Posterior cingulate gyrus (tissue), 11 donors: ENCODE measurements around the gene C1GALT1C1L.
"Not testable (repeated sequence)": the region's sequence is repeated elsewhere in the genome, so short reads cannot be mapped to it uniquely, and the experiment has no call there.

Experiments
- DNase-seq, 10 donors: peaks; one replicate each; pipeline versions ENCODE4 v3.0.0 to v3.0.0-alpha.2; 2020 to 2021; ENCODE audit warnings: mixed read lengths in 3 of 10
- intact Hi-C: fragments of 100-400 bp; cut with DNase I; formaldehyde crosslinking; loops from one replicate; pipeline ENCODE4 v1.15.1; 2023

The C1GALT1C1L gene

GRCh38 chr2:43657241-43657640 is 19.0 kb downstream of the C1GALT1C1L start:
- no peak for DNase-seq
- intact Hi-C loops: no loop called here

GRCh38 chr2:43653506-43653905 is 22.7 kb downstream of the C1GALT1C1L start:
- intact Hi-C loops: no loop called here
- no peak for DNase-seq

- intact Hi-C loops: no loop called here
- no peak for DNase-seq
These were observed 27.1 kb downstream of the C1GALT1C1L start for GRCh38 chr2:43648994-43649701.

- intact Hi-C loops: no loop called here
- DNase-seq: no peak
These were observed 32.5 kb downstream of the C1GALT1C1L start for GRCh38 chr2:43643680-43644079.

- intact Hi-C loops: no loop called here
- DNase-seq: no peak
These were observed 33.9 kb downstream of the C1GALT1C1L start for GRCh38 chr2:43642363-43642762.

- intact Hi-C loops: loop anchor here (10.0 kb wide), 1 partner anchor 138 kb away; the partner anchor contains the start of gene DYNC2LI1
- DNase-seq: peak; percentile 73 to 98 (median 85)
These were observed 39.0 kb downstream of the C1GALT1C1L start, which contains the start of gene PLEKHH2 for GRCh38 chr2:43637030-43637803. PLEKHH2 (plus strand) TSS chr2:43637260; CDS start chr2:43644674, 7,414 bp downstream.

- intact Hi-C loops: loop anchor here (10.0 kb wide), 1 partner anchor 138 kb away; the partner anchor contains the start of gene DYNC2LI1
- DNase-seq: no peak
These were observed 39.6 kb downstream of the C1GALT1C1L start for GRCh38 chr2:43636621-43637020.

- intact Hi-C loops: loop anchor here (10.0 kb wide), 1 partner anchor 139 kb away; the partner anchor contains the start of gene DYNC2LI1
- DNase-seq: not testable (repeated sequence)
These were observed 40.1 kb downstream of the C1GALT1C1L start for GRCh38 chr2:43636153-43636552.

GRCh38 chr2:43634604-43635306 is 41.5 kb downstream of the C1GALT1C1L start:
- no peak for DNase-seq

GRCh38 chr2:43631618-43632317 is 44.5 kb downstream of the C1GALT1C1L start:
- intact Hi-C loops: loop anchor here (10.0 kb wide), 1 partner anchor 143 kb away; the partner anchor contains the start of gene DYNC2LI1

More at GRCh38 chr2:43634604-43635306, 41.5 kb downstream of the C1GALT1C1L start:
- intact Hi-C loops: loop anchor here (10.0 kb wide), 1 partner anchor 140 kb away; the partner anchor contains the start of gene DYNC2LI1

More at GRCh38 chr2:43631618-43632317, 44.5 kb downstream of the C1GALT1C1L start:
- no peak for DNase-seq
